ENCODE measurements around the gene SNRPA. TPM values are rescaled to one million over a fixed set of nuclear protein-coding genes. Genes with fewer than 3 reads are reported as not detected.

The SNRPA gene
- total RNA-seq, 2 experiments from 2014 or later, result 245 to 465 TPM

- H3K4me3 Mint-ChIP-seq, result peak overlapping the region; percentile 91
- H3K4me1 Mint-ChIP-seq, result peaks cover 82% of the 10 kb centered on the region
- H3K9me3 Mint-ChIP-seq (ENCODE audit: low read depth), result no peaks in the 10 kb centered on the region
- CTCF ChIA-PET, result interaction anchor here (0.6 to 1.1 kb wide), 5 partner anchors 24 to 378 kb away, joined by 3 to 7 read pairs (median 3); partner anchors contain the start of genes ACTMAP, COQ8B, ITPKC and RAB4B
- POLR2A ChIA-PET, result interaction anchor here (0.6 to 1.0 kb wide), 2 partner anchors 24 to 52 kb away, joined by 3 to 4 read pairs; partner anchors contain the start of gene ACTMAP
- no peak for ATAC-seq
- DNase-seq, result peak; percentile 13
- peak overlapping the region; percentile 93 for H3K27ac Mint-ChIP-seq
- no peaks in the 10 kb centered on the region for H3K27me3 Mint-ChIP-seq
- intact Hi-C loops (cut with DNase I, micrococcal nuclease), result loop anchor here in 1 of 2 experiments (5.0 kb wide), 1 partner anchor 970 kb away; the partner anchor contains the start of gene DYRK1B
- peaks cover 40% of the 10 kb centered on the region for H3K36me3 Mint-ChIP-seq (ENCODE audit: low read depth)
Measured at GRCh38 chr19:40802300-40803169, 51.5 kb downstream of the SNRPA start.

GRCh38 chr19:40803170-40803856 lies 52.3 kb downstream of the SNRPA start:
- H3K4me3 Mint-ChIP-seq, result peak overlapping the region; percentile 91
- POLR2A ChIA-PET, result interaction anchor here (0.6 to 1.0 kb wide), 3 partner anchors 48 to 188 kb away, joined by 3 to 4 read pairs (median 4); partner anchors contain the start of gene ACTMAP
- peaks cover 41% of the 10 kb centered on the region for H3K36me3 Mint-ChIP-seq (ENCODE audit: low read depth)
- ATAC-seq (no peak), DNase-seq (no peak)
- CTCF ChIA-PET, result interaction anchor here (0.6 to 1.1 kb wide), 4 partner anchors 45 to 379 kb away, joined by 3 to 7 read pairs (median 3); partner anchors contain the start of genes ACTMAP, COQ8B and ITPKC
- peak overlapping the region; percentile 93 for H3K27ac Mint-ChIP-seq
- intact Hi-C loops (cut with DNase I, micrococcal nuclease), result loop anchor here in 1 of 2 experiments (5.0 kb wide), 1 partner anchor 971 kb away; the partner anchor contains the start of gene DYRK1B
- peaks cover 79% of the 10 kb centered on the region for H3K4me1 Mint-ChIP-seq
- no peaks in the 10 kb centered on the region for H3K9me3 Mint-ChIP-seq (ENCODE audit: low read depth)
- H3K27me3 Mint-ChIP-seq, result no peaks in the 10 kb centered on the region

GRCh38 chr19:40803857-40804782 lies 53.1 kb downstream of the SNRPA start:
- peak; percentile 80 for DNase-seq
- no peaks in the 10 kb centered on the region for H3K27me3 Mint-ChIP-seq
- ChIA-PET CTCF (interaction anchor here (0.6 to 2.0 kb wide), 5 partner anchors 20 to 1935 kb away, joined by 3 to 7 read pairs (median 3); partner anchors contain the start of genes ACTMAP, COQ8B and ITPKC), POLR2A (interaction anchor here (0.6 to 1.4 kb wide), 4 partner anchors 26 to 189 kb away, joined by 3 to 4 read pairs (median 4); partner anchors contain the start of genes ACTMAP and RAB4B)
- peaks cover 43% of the 10 kb centered on the region for H3K36me3 Mint-ChIP-seq (ENCODE audit: low read depth)
- intact Hi-C loops (cut with DNase I, micrococcal nuclease), result loop anchor here in 1 of 2 experiments (5.0 kb wide), 1 partner anchor 972 kb away; the partner anchor contains the start of gene DYRK1B
- ATAC-seq, result peak; percentile 63
- H3K9me3 Mint-ChIP-seq (ENCODE audit: low read depth), result no peaks in the 10 kb centered on the region
- peak overlapping the region; percentile 93 for H3K27ac Mint-ChIP-seq
- H3K4me1 Mint-ChIP-seq, result peaks cover 76% of the 10 kb centered on the region
- H3K4me3 Mint-ChIP-seq, result peak overlapping the region; percentile 91

- Mint-ChIP-seq H3K9me3 (ENCODE audit: low read depth) (no peaks in the 10 kb centered on the region), H3K36me3 (ENCODE audit: low read depth) (peaks cover 43% of the 10 kb centered on the region), H3K27ac (peak overlapping the region; percentile 93), H3K4me3 (peak overlapping the region; percentile 91), H3K4me1 (peaks cover 76% of the 10 kb centered on the region), H3K27me3 (no peaks in the 10 kb centered on the region)
- ChIA-PET CTCF (interaction anchor here (0.6 to 2.5 kb wide), 6 partner anchors 19 to 1936 kb away, joined by 3 to 10 read pairs (median 3); no protein-coding TSS in a partner anchor), POLR2A (interaction anchor here (1.4 kb wide), 1 partner anchor 26 kb away, joined by 4 read pairs; the partner anchor contains the start of gene RAB4B)
- intact Hi-C loops (cut with DNase I, micrococcal nuclease), result loop anchor here in 1 of 2 experiments (5.0 kb wide), 1 partner anchor 973 kb away; the partner anchor contains the start of gene DYRK1B
- DNase-seq (peak; percentile 36), ATAC-seq (no peak)
Measured at GRCh38 chr19:40804783-40805242, 53.8 kb downstream of the SNRPA start.

GRCh38 chr19:40805258-40805868 lies 54.4 kb downstream of the SNRPA start:
- H3K4me3 Mint-ChIP-seq, result peak overlapping the region; percentile 91
- intact Hi-C loops (cut with DNase I, micrococcal nuclease), result no loop called here
- no peaks in the 10 kb centered on the region for H3K27me3 Mint-ChIP-seq
- peaks cover 39% of the 10 kb centered on the region for H3K36me3 Mint-ChIP-seq (ENCODE audit: low read depth)
- H3K4me1 Mint-ChIP-seq, result peaks cover 73% of the 10 kb centered on the region
- no peaks in the 10 kb centered on the region for H3K9me3 Mint-ChIP-seq (ENCODE audit: low read depth)
- ChIA-PET POLR2A (interaction anchor here (1.4 kb wide), 1 partner anchor 27 kb away, joined by 4 read pairs; the partner anchor contains the start of gene RAB4B), CTCF (interaction anchor here (0.6 to 2.5 kb wide), 10 partner anchors 19 to 1905 kb away, joined by 3 to 17 read pairs (median 4); partner anchors contain the start of genes COQ8B, ITPKC, NFKBIB and RAB4B)
- peak overlapping the region; percentile 93 for H3K27ac Mint-ChIP-seq
- peak; percentile 61 for DNase-seq
- no peak for ATAC-seq

- peak overlapping the region; percentile 89 for H3K27ac Mint-ChIP-seq
- intact Hi-C loops (cut with DNase I, micrococcal nuclease), result loop anchor here in 1 of 2 experiments (1.0 to 2.0 kb wide), 5 partner anchors 28 to 143 kb away; partner anchors contain the start of genes ACTMAP, COQ8B, ITPKC and NUMBL
Measured at GRCh38 chr19:40806423-40807146, 55.6 kb downstream of the SNRPA start.

GRCh38 chr19:40807147-40808020 lies 56.4 kb downstream of the SNRPA start:
- H3K4me1 Mint-ChIP-seq, result peaks cover 71% of the 10 kb centered on the region
- peak overlapping the region; percentile 89 for H3K27ac Mint-ChIP-seq
- peak; percentile 51 for DNase-seq
- H3K36me3 Mint-ChIP-seq (ENCODE audit: low read depth), result peaks cover 31% of the 10 kb centered on the region
- peak overlapping the region; percentile 55 for H3K4me3 Mint-ChIP-seq
- intact Hi-C loops (cut with DNase I, micrococcal nuclease), result loop anchor here in 1 of 2 experiments (1.0 to 2.0 kb wide), 5 partner anchors 29 to 144 kb away; partner anchors contain the start of genes ACTMAP, COQ8B, ITPKC and NUMBL
- CTCF ChIA-PET, result interaction anchor here (0.6 to 3.1 kb wide), 19 partner anchors 9 to 302 kb away, joined by 3 to 26 read pairs (median 4); partner anchors contain the start of genes ACTMAP and RAB4B
- POLR2A ChIA-PET, result interaction anchor here (0.6 to 1.0 kb wide), 4 partner anchors 9 to 26 kb away, joined by 3 to 10 read pairs (median 4); partner anchors contain the start of gene EGLN2
- no peaks in the 10 kb centered on the region for H3K9me3 Mint-ChIP-seq (ENCODE audit: low read depth)
- no peak for ATAC-seq
- peaks cover 2% of the 10 kb centered on the region for H3K27me3 Mint-ChIP-seq

More at GRCh38 chr19:40806423-40807146, 55.6 kb downstream of the SNRPA start:
- peaks cover 72% of the 10 kb centered on the region for H3K4me1 Mint-ChIP-seq
- peak; percentile 51 for ATAC-seq
- CTCF ChIA-PET, result interaction anchor here (0.6 to 3.1 kb wide), 22 partner anchors 8 to 303 kb away, joined by 3 to 26 read pairs (median 4); partner anchors contain the start of genes ACTMAP, COQ8B, EGLN2 and ITPKC
- DNase-seq, result peak; percentile 90
- peaks cover 36% of the 10 kb centered on the region for H3K36me3 Mint-ChIP-seq (ENCODE audit: low read depth)
- H3K4me3 Mint-ChIP-seq, result peak overlapping the region; percentile 55
- H3K9me3 Mint-ChIP-seq (ENCODE audit: low read depth), result no peaks in the 10 kb centered on the region
- POLR2A ChIA-PET, result interaction anchor here (0.8 to 1.0 kb wide), 3 partner anchors 8 to 56 kb away, joined by 3 to 10 read pairs (median 4); partner anchors contain the start of genes ACTMAP and EGLN2
- H3K27me3 Mint-ChIP-seq, result no peaks in the 10 kb centered on the region

- intact Hi-C loops (cut with DNase I, micrococcal nuclease), result no loop called here
- ATAC-seq (no peak), DNase-seq (no peak)
- peaks cover 30% of the 10 kb centered on the region for H3K36me3 Mint-ChIP-seq (ENCODE audit: low read depth)
- ChIA-PET CTCF (interaction anchor here (0.7 to 3.1 kb wide), 7 partner anchors 10 to 146 kb away, joined by 3 to 26 read pairs (median 5); no protein-coding TSS in a partner anchor), POLR2A (interaction anchor here (0.7 to 0.9 kb wide), 2 partner anchors 9 to 19 kb away, joined by 3 read pairs; partner anchors contain the start of gene EGLN2)
- H3K4me3 Mint-ChIP-seq, result no peak overlapping the region
- H3K27ac Mint-ChIP-seq, result peak overlapping the region; percentile 89
- peaks cover 69% of the 10 kb centered on the region for H3K4me1 Mint-ChIP-seq
- no peaks in the 10 kb centered on the region for H3K9me3 Mint-ChIP-seq (ENCODE audit: low read depth)
- peaks cover 3% of the 10 kb centered on the region for H3K27me3 Mint-ChIP-seq
Measured at GRCh38 chr19:40808021-40808325, 57.0 kb downstream of the SNRPA start.
